ENCODE data around the gene E2F6.

- TF ChIP-seq NRF1 (conservative IDR thresholded peaks at IDR 0.05; ENCODE audit: low read depth, low read length) (no peak), CREB1 (IDR thresholded peaks at IDR 0.05; ENCODE audit: low read depth) (no peak), POU2F2 (IDR thresholded peaks at IDR 0.05; ENCODE audit: borderline replicate concordance, low read depth, low read length) (no peak), ZNF274 (IDR thresholded peaks at IDR 0.05; ENCODE audit: insufficient read depth, insufficient read length) (no peak), CEBPZ (IDR thresholded peaks at IDR 0.05; ENCODE audit: low read depth, low read length) (no peak), CTCF (IDR thresholded peaks at IDR 0.05 in 2 of 3, conservative IDR thresholded peaks at IDR 0.05 in 1 of 3; ENCODE audit: control insufficient read depth in 2 of 3, extremely low read depth in 1 of 3, insufficient read depth in 1 of 3, low read depth in 3 of 3, low read length in 3 of 3) (no peak), EZH2 (IDR thresholded peaks at IDR 0.05; ENCODE audit: borderline replicate concordance, control insufficient read depth, low read depth, low read length) (no peak), E4F1 (IDR thresholded peaks at IDR 0.05; ENCODE audit: borderline replicate concordance, partially characterized antibody) (no peak)
Measured at GRCh38 chr2:11457935-11458334, 8.0 kb downstream of the E2F6 start.
